Suprapubic skin (tissue), 4 donors: ENCODE results near the gene MYO5A.
"Not testable (repeated sequence)": the region's sequence is repeated elsewhere in the genome, so short reads cannot be mapped to it uniquely, and the experiment has no call there.

Experiments used
- EP300 ChIP-seq: sonication (generic); formaldehyde crosslinking; IDR thresholded peaks from one replicate; pipeline ENCODE4 v1.6.1; 2017; ENCODE audit warnings: antibody characterized with exemption
- POLR2A ChIP-seq, 2 donors: fragments of 450-650 bp; IDR thresholded peaks; one replicate each; pipeline ENCODE4 v1.6.1; 2017; ENCODE audit warnings: antibody characterized with exemption in 2 of 2, mild to moderate bottlenecking in 2 of 2, moderate library complexity in 2 of 2
- POLR2AphosphoS5 ChIP-seq, 3 donors: sonication (generic); formaldehyde crosslinking; IDR thresholded peaks; one replicate each; pipeline ENCODE4 v1.6.1; 2017; ENCODE audit warnings: antibody characterized with exemption in 3 of 3

DNA sequence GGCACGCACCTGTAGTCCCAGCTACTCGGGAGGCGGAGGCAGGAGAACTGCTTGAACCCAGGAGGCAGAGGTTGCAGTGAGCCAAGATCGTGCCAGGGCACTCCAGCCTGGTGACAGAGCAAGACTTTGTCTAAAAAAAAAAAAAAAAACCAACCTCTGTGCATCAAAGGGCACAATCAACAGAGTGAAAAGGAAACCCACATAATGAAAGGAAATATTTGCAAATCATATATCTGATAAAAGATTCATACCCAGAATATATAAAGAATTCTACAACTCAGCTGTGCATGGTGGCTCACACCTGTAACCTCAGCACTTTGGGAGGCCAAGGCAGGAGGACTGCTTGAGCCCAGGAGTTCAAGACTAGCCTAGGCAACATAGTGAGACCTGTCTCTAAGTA is 39.2 kb downstream of the MYO5A start:
- not testable (repeated sequence) for TF ChIP-seq POLR2A (IDR thresholded peaks at IDR 0.05); EP300; POLR2AphosphoS5 (IDR thresholded peaks at IDR 0.05)
